Erythroblast (primary cell): Measurements from ENCODE around the gene RYR2.
"Not testable (repeated sequence)": the region's sequence is repeated elsewhere in the genome, so short reads cannot be mapped to it uniquely, and the experiment has no call there.

Experiments
- DNase-seq, 2 experiments: peaks; one replicate each; lab custom pipeline; 2025; lab: John Stamatoyannopoulos, UW
- GATA1 ChIP-seq: IDR thresholded peaks from 2 replicates; pipeline ENCODE4 v1.6.1; 2011; ENCODE audit warnings: low read depth, mild to moderate bottlenecking, control low read depth, low read length, moderate library complexity
- POLR2A ChIP-seq: IDR thresholded peaks from 2 replicates; pipeline ENCODE4 v1.6.1; 2011; ENCODE audit warnings: mild to moderate bottlenecking, low read length

Gene RYR2

DNA sequence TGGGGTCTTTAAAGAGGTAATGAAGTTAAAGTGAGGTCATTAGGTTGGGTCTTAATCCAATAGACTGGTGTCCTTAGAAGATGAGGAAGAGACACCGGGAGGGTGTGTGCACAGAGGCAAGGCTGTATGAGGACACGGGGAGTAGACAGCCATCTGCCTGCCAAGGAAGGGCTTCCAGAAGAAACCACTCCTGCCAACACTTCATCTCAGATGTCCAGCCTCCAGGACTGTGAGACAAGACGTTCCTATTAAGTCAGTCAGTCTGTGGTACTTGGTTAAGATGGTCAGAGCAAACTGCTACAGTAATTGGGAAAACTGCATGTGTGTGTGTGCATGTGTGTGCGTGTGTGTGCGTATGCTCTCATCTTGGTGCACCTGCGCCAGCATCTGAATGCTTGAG is 77.1 kb downstream of the RYR2 start:
- no peak for DNase-seq
- TF ChIP-seq POLR2A (no peak), GATA1 (no peak)

GRCh38 chr1:237120683-237121082 is 78.7 kb downstream of the RYR2 start:
- no peak for DNase-seq
- TF ChIP-seq POLR2A, result no peak
- no peak for TF ChIP-seq GATA1

DNA sequence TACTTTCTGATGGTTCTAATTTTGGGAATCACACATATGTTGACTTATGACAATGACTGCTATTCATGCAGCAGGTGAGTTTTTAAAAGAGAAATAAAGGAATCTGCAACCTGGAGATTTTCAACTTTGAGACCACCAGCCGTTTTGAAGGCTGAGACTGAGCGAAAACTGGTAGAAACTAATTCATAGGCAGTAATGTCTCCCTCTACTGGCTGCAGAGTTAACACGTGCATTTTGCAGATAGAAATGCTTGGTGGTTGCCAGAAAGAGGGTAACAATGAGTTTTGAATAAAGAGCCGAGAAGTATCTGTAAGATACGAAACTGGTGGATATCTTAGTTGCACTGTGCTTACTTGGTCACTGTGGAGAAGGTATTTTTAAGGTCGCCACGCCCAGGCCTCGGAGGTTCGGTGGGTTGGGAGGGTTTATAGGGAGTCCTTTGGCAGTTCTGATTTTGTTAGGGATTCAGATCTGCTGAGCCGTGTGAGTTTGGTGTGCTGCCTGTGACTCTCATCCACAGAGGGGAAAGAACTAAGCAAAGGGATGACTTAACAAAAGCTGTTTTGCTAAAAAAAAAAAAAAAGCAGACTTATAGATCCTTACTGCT is 83.0 kb downstream of the RYR2 start:
- TF ChIP-seq GATA1, result no peak
- no peak for TF ChIP-seq POLR2A

GRCh38 chr1:237126180-237126579 is 84.2 kb downstream of the RYR2 start:
- no peak for DNase-seq
- TF ChIP-seq GATA1 (no peak), POLR2A (no peak)

More for the DNA sequence above, 83.0 kb downstream of the RYR2 start:
- DNase-seq, result peak; percentile 25 to 52

DNA sequence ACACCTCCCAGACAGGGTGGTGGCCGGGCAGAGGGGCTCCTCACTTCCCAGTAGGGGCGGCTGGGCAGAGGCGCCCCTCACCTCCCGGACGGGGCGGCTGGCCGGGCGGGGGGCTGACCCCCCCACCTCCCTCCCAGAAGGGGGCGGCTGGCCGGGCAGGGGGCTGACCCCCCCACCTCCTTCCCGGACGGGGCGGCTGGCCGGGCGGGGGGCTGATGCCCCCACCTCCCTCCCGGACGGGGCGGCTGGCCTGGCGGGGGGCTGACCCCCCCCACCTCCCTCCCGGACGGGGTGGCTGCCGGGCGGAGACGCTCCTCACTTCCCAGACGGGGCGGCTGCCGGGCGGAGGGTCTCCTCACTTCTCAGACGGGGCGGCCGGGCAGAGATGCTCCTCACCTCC is 85.3 kb downstream of the RYR2 start:
- not testable (repeated sequence) for DNase-seq

DNA sequence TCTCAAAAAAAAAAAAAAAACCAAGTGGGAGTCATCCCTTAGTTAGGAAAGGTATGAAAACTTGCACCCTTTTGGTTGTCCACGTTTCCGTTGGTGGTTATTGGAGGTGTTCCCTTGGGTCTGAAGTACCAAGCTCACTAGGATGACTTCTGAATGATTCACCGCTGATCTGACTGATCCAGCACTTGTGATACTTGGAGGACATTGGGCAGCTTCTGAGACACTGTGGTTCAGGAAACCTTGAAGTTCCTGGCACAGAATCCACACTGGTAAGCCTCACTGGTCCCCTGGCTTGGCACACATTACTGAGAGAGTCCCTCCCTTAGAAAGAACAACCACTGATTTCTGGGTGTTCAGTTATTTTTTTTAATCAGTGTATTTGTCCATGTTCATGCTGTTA is 91.9 kb downstream of the RYR2 start:
- DNase-seq, result no peak
- no peak for TF ChIP-seq POLR2A
- TF ChIP-seq GATA1, result no peak

GRCh38 chr1:237134929-237135328 is 92.9 kb downstream of the RYR2 start:
- DNase-seq, result no peak
- TF ChIP-seq GATA1 (no peak), POLR2A (no peak)

DNA sequence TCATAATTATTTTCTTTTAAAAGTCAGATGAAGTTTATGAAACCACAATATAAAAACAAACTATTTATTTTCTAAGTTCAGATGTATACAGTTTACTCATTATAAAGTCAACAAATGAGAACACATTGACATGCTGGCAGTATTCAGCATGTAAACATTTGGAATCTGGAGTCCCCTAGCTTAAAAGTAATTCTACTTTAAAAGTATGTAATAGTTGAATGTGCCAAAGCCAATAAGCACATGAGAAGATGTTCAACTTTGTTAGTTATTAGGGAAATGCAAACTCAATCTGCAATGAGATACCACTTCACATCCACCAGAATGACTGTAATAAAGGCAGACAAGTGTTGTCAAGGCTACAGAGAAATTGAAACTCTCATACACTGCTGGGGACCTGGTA is 96.6 kb downstream of the RYR2 start:
- no peak for DNase-seq
- TF ChIP-seq GATA1, result no peak
- TF ChIP-seq POLR2A, result no peak

DNA sequence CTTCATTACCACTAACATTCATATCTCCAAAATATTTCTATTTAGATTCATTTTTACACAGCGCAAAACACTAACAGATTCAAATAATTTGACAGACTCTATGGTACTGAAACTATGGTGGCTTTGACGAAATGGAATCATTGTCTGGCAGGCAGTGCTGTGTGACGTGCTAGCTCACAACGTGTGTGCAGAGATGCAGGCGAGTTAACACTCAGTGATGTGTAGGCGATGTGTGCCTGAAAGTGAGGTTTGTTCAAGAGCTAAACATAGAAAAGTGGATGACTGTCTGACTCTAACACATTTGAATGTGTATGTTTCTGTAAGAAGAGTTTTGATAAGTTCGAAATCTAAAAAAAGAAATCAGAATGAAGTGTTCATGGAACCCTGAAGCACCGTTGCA is 97.7 kb downstream of the RYR2 start:
- TF ChIP-seq POLR2A, result no peak
- no peak for TF ChIP-seq GATA1

DNA sequence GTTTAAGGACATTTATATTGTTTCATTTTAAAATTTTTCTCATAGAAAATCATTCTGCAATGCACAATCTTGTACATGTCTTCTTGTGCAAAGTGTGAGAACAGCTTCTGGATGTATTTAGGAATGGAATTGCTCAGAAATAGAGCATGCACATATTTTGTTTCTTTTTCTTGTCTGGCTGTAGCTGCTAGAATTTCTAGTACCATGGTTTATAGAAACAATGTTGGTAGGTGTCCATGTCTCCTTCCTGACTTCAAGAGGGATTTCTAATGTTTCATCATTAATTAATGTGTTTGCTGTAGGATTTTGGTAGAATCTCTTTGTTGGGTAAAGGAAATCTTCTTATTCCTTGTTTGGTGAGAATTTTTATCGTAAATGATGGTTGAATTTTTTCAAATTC is 99.0 kb downstream of the RYR2 start:
- TF ChIP-seq POLR2A (no peak), GATA1 (no peak)
- no peak for DNase-seq

More for the DNA sequence above, 97.7 kb downstream of the RYR2 start:
- no peak for DNase-seq

GRCh38 chr1:237141502-237141901 is 99.5 kb downstream of the RYR2 start:
- DNase-seq, result no peak
- TF ChIP-seq GATA1 (no peak), POLR2A (no peak)

DNA sequence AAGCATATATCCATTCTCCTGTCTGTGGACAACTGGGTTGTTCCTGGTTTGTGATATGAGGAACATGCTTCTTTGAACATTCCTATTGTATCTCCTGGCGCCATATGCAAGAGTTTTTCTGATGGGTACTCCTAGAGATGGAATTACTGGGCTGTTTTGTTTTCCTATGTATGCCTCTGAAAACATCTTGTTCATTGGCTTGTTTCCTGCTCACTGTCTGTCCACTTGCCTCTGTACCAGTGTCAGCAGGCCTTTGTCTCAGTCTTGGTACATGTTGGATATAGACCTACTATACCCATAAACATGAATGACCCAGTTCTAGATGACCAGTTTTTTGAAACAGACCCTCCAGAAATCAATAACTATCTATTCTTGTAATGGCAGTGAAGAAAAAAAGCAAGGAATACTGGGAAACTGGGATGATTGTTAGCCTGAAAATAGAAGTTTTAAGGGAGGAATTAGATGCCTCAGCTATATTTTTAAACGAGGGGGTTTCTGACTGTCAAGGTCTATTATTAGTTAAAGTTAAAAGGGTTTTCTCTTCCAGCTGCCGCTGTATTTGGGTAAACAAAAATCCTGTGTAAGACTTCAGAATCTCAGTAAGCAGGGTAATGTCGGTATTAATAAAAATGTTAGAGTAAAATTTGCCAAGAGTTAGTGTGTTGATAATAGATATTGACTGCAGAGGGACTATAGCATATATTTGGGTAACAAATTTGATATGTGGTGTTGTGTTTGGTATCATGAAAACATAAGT is 103.6 kb downstream of the RYR2 start:
- TF ChIP-seq POLR2A (no peak), GATA1 (no peak)

GRCh38 chr1:237146241-237146640 is 104.3 kb downstream of the RYR2 start:
- DNase-seq, result no peak
- TF ChIP-seq GATA1 (no peak), POLR2A (no peak)

More for the DNA sequence above, 103.6 kb downstream of the RYR2 start:
- DNase-seq, result no peak

- no peak for DNase-seq
- TF ChIP-seq POLR2A (no peak), GATA1 (no peak)
These were observed 107.9 kb downstream of the RYR2 start for GRCh38 chr1:237149857-237150256.

GRCh38 chr1:237151979-237152378 is 110.0 kb downstream of the RYR2 start:
- DNase-seq, result not testable (repeated sequence)
